Effector CD4-positive, alpha-beta T cell (primary cell): ENCODE results near the gene UBE4B.

ENCODE experiments used
- DNase-seq: peaks from one replicate; pipeline ENCODE4 v3.0.0-alpha.2; 2020

UBE4B gene

GRCh38 chr1:10121688-10122087, 88.9 kb downstream of the UBE4B start:
- DNase-seq = no peak

- DNase-seq = no peak
Measured at GRCh38 chr1:10122926-10123325, 90.2 kb downstream of the UBE4B start.

GRCh38 chr1:10128101-10128765, 95.5 kb downstream of the UBE4B start:
- DNase-seq = no peak

- no peak for DNase-seq
Measured at GRCh38 chr1:10132316-10132715, 99.6 kb downstream of the UBE4B start.

GRCh38 chr1:10132852-10133251, 100.1 kb downstream of the UBE4B start:
- DNase-seq = no peak

GRCh38 chr1:10140981-10141380, 108.2 kb downstream of the UBE4B start:
- DNase-seq = no peak

- DNase-seq = no peak
Measured at GRCh38 chr1:10143961-10144485, 111.3 kb downstream of the UBE4B start.

- no peak for DNase-seq
Measured at GRCh38 chr1:10146391-10146790, 113.6 kb downstream of the UBE4B start.

GRCh38 chr1:10149231-10149630, 116.5 kb downstream of the UBE4B start:
- DNase-seq = no peak

- no peak for DNase-seq
Measured at GRCh38 chr1:10152709-10153284, 120.0 kb downstream of the UBE4B start.

GRCh38 chr1:10155087-10155712, 122.4 kb downstream of the UBE4B start:
- DNase-seq = no peak

- no peak for DNase-seq
Measured at GRCh38 chr1:10160173-10160572, 127.4 kb downstream of the UBE4B start.

- no peak for DNase-seq
Measured at GRCh38 chr1:10160907-10161490, 128.2 kb downstream of the UBE4B start.

GRCh38 chr1:10161541-10162290, 129.0 kb downstream of the UBE4B start:
- DNase-seq = no peak

- DNase-seq = no peak
Measured at GRCh38 chr1:10168912-10169514, 136.3 kb downstream of the UBE4B start.

GRCh38 chr1:10170239-10170574, 137.4 kb downstream of the UBE4B start:
- DNase-seq = no peak

- no peak for DNase-seq
Measured at GRCh38 chr1:10171105-10171767, 138.5 kb downstream of the UBE4B start.

GRCh38 chr1:10171995-10172669, 139.4 kb downstream of the UBE4B start:
- DNase-seq = no peak

GRCh38 chr1:10173582-10173981, 140.8 kb downstream of the UBE4B start:
- no peak for DNase-seq

GRCh38 chr1:10177876-10178275, 145.1 kb downstream of the UBE4B start:
- no peak for DNase-seq

- no peak for DNase-seq
Measured at GRCh38 chr1:10178597-10179405, 146.0 kb downstream of the UBE4B start.
